Endometrial microvascular endothelial cells (primary cell): ENCODE data around the gene AGAP1. TPM values are rescaled to one million over a fixed set of nuclear protein-coding genes. Genes with fewer than 3 reads are reported as not detected.

Experiments
- in situ Hi-C: cut with HindIII; loops from 2 replicates; pipeline ENCODE4 v1.10.0; 2017; ENCODE audit warnings: low sequenced_read_pairs, low pct_unique_long_range_greater_than_20kb; ENCODE audit errors: inconsistent ontology term
- total RNA-seq: library from RNA; depleted of rRNA; stranded (reverse); fragments of >200 nt; gene quantifications from one replicate; pipeline ENCODE4 v1.2.3, GENCODE V29; 2015; ENCODE audit errors: inconsistent ontology term

Gene AGAP1
- total RNA-seq, 1 donor from 2014 or later: 19.4 TPM

GRCh38 chr2:235505181-235505741 is 11.4 kb downstream of the AGAP1 start:
- in situ Hi-C loops: no loop called here

GRCh38 chr2:235506291-235506996 is 12.6 kb downstream of the AGAP1 start:
- in situ Hi-C loops: no loop called here

- in situ Hi-C loops: no loop called here
Measured at GRCh38 chr2:235506997-235507615, 13.3 kb downstream of the AGAP1 start.

- in situ Hi-C loops: no loop called here
Measured at GRCh38 chr2:235507928-235508327, 14.1 kb downstream of the AGAP1 start.

GRCh38 chr2:235508371-235509160 is 14.7 kb downstream of the AGAP1 start:
- in situ Hi-C loops: no loop called here

- in situ Hi-C loops: no loop called here
Measured at GRCh38 chr2:235510318-235510717, 16.5 kb downstream of the AGAP1 start.

GRCh38 chr2:235511187-235511661 is 17.4 kb downstream of the AGAP1 start:
- in situ Hi-C loops: no loop called here

GRCh38 chr2:235511751-235512698 is 18.2 kb downstream of the AGAP1 start:
- in situ Hi-C loops: no loop called here

GRCh38 chr2:235512699-235513053 is 18.8 kb downstream of the AGAP1 start:
- in situ Hi-C loops: no loop called here

- in situ Hi-C loops: no loop called here
Measured at GRCh38 chr2:235513984-235514626, 20.3 kb downstream of the AGAP1 start.

- in situ Hi-C loops: no loop called here
Measured at GRCh38 chr2:235514627-235515363, 21.0 kb downstream of the AGAP1 start.

GRCh38 chr2:235515364-235515742 is 21.5 kb downstream of the AGAP1 start:
- in situ Hi-C loops: no loop called here

GRCh38 chr2:235515821-235516220 is 22.0 kb downstream of the AGAP1 start:
- in situ Hi-C loops: no loop called here

GRCh38 chr2:235516257-235516656 is 22.4 kb downstream of the AGAP1 start:
- in situ Hi-C loops: no loop called here

GRCh38 chr2:235518322-235519090 is 24.7 kb downstream of the AGAP1 start:
- in situ Hi-C loops: no loop called here

- in situ Hi-C loops: no loop called here
Measured at GRCh38 chr2:235520787-235521186, 26.9 kb downstream of the AGAP1 start.

- in situ Hi-C loops: no loop called here
Measured at GRCh38 chr2:235521844-235522243, 28.0 kb downstream of the AGAP1 start.
